GM19351 (cell line): ENCODE results near the gene DUSP1.
A peak's percentile ranks its signal among the peaks of the same experiment; 100 is the strongest.
"Not testable (repeated sequence)": the region's sequence is repeated elsewhere in the genome, so short reads cannot be mapped to it uniquely, and the experiment has no call there.

Experiments
- ATAC-seq: cut with Tn5 transposase; IDR thresholded peaks from one replicate; pipeline ENCODE4 v1.9.1; 2021; ENCODE audit warnings: mild to moderate bottlenecking, moderate library complexity; ENCODE audit not compliant: unreplicated experiment

DUSP1 gene

GRCh38 chr5:172770675-172771438, at the start of gene DUSP1:
DUSP1 (minus strand) TSS chr5:172771195; CDS start chr5:172770952, 243 bp downstream.
- peak; percentile 54 for ATAC-seq

GRCh38 chr5:172820046-172820767, 49.2 kb upstream of the DUSP1 start:
- no peak for ATAC-seq

- no peak for ATAC-seq
Observed at GRCh38 chr5:172819569-172819968, 48.6 kb upstream of the DUSP1 start.

GRCh38 chr5:172818081-172818480, 47.1 kb upstream of the DUSP1 start:
- ATAC-seq: no peak

- no peak for ATAC-seq
Observed at GRCh38 chr5:172817664-172818063, 46.7 kb upstream of the DUSP1 start.

GRCh38 chr5:172816925-172817562, 46.0 kb upstream of the DUSP1 start:
- no peak for ATAC-seq

GRCh38 chr5:172815631-172816030, 44.6 kb upstream of the DUSP1 start:
- no peak for ATAC-seq

- ATAC-seq: not testable (repeated sequence)
Observed at GRCh38 chr5:172810996-172811395, 40.0 kb upstream of the DUSP1 start.

GRCh38 chr5:172809774-172810173, 38.8 kb upstream of the DUSP1 start:
- no peak for ATAC-seq

- ATAC-seq: no peak
Observed at GRCh38 chr5:172807766-172808311, 36.8 kb upstream of the DUSP1 start.

- ATAC-seq: peak; percentile 99
Observed at GRCh38 chr5:172806897-172807672, 36.1 kb upstream of the DUSP1 start.

- no peak for ATAC-seq
Observed at GRCh38 chr5:172805736-172806255, 34.8 kb upstream of the DUSP1 start.

GRCh38 chr5:172805018-172805683, 34.2 kb upstream of the DUSP1 start:
- no peak for ATAC-seq

- no peak for ATAC-seq
Observed at GRCh38 chr5:172802567-172803176, 31.7 kb upstream of the DUSP1 start.

- ATAC-seq: no peak
Observed at GRCh38 chr5:172802112-172802511, 31.1 kb upstream of the DUSP1 start.

- ATAC-seq: no peak
Observed at GRCh38 chr5:172801179-172801671, 30.2 kb upstream of the DUSP1 start.

GRCh38 chr5:172800088-172800551, 29.1 kb upstream of the DUSP1 start:
- ATAC-seq: no peak

- ATAC-seq: no peak
Observed at GRCh38 chr5:172799416-172799815, 28.4 kb upstream of the DUSP1 start.
